HCT116 (cell line): ENCODE results near the gene EGFR. TPM values are rescaled to one million over a fixed set of nuclear protein-coding genes. Genes with fewer than 3 reads are reported as not detected.

Experiments used
- ATAC-seq: fragments of 200-7000 bp; cut with Tn5 transposase; 2 replicates; pipeline ENCODE4 v1.9.1; 2020; ENCODE audit warnings: mild to moderate bottlenecking, moderate library complexity
- BruUV-seq: library from RNA; stranded (reverse); fragments of 400-500 nt; replicated peaks from 2 replicates; lab custom pipeline; 2021; lab: Mats Ljungman, UMichigan
- CTCF ChIA-PET: fragments of 300-600 bp; sonication (Branson Sonifier 250); formaldehyde crosslinking; loops from one replicate; lab custom pipeline; 2021; ENCODE audit warnings: antibody characterized with exemption; lab: Charles Lee
- POLR2A ChIA-PET: fragments of 300-600, 350-600 bp; sonication (Branson Sonifier 250); formaldehyde crosslinking; loops from one replicate; lab custom pipeline; 2021; ENCODE audit warnings: antibody characterized with exemption; lab: Charles Lee
- RAD21 ChIA-PET, 2 experiments: fragments of 300-600 bp; sonication (Branson Sonifier 250); formaldehyde crosslinking; loops; one replicate each; lab custom pipeline; 2023; ENCODE audit warnings: low total read pairs in 2 of 2; ENCODE audit not compliant: uncharacterized antibody in 2 of 2, unreplicated experiment in 2 of 2, low non-redundant PET in 1 of 2; lab: Charles Lee
- DNase-seq: peaks from one replicate; pipeline ENCODE4 v3.0.0-alpha.2; 2010; ENCODE audit warnings: low read depth, low spot score
- H2AFZ ChIP-seq: fragments of 200-600 bp; shearing (Covaris generic), sonication (generic); 2 replicates; pipeline ENCODE4 v1.6.1; 2017; ENCODE audit warnings: low read depth, mixed run types, mixed read lengths, antibody characterized with exemption, low read length; ENCODE audit not compliant: poor library complexity, severe bottlenecking
- H3K27ac ChIP-seq: 2 replicates; pipeline ENCODE4 v1.5.1; 2012; ENCODE audit warnings: low read depth, low read length
- H3K27me3 ChIP-seq: fragments of 200-600 bp; sonication (generic); 2 replicates; pipeline ENCODE4 v1.6.1; 2016; ENCODE audit warnings: mixed run types, low read length, mixed read lengths; ENCODE audit not compliant: insufficient read depth
- H3K36me3 ChIP-seq, 2 experiments: fragments of 200-500 bp in 1 of 2; fragments of 200-600 bp in 1 of 2; sonication (Bioruptor generic) in 1 of 2; sonication (generic) in 1 of 2; 2 replicates each; pipeline versions ENCODE4 v1.5.1 to v1.6.1; 2014 to 2016; ENCODE audit warnings: low read length in 2 of 2, inconsistent platforms in 1 of 2, mixed read lengths in 1 of 2, mixed run types in 1 of 2; ENCODE audit not compliant: insufficient read depth in 2 of 2, control insufficient read depth in 1 of 2
- H3K4me1 ChIP-seq, 2 experiments: fragments of 200-600 bp in 1 of 2; sonication (generic) in 1 of 2; 2 replicates each; pipeline versions ENCODE4 v1.5.1 to v1.6.1; 2012 to 2017; ENCODE audit warnings: low read length in 2 of 2, inconsistent platforms in 1 of 2, mild to moderate bottlenecking in 1 of 2, mixed read lengths in 1 of 2, mixed run types in 1 of 2, moderate library complexity in 1 of 2; ENCODE audit not compliant: insufficient read depth in 2 of 2, control insufficient read depth in 1 of 2
- H3K4me2 ChIP-seq: fragments of 200-600 bp; sonication (generic); 2 replicates; pipeline ENCODE4 v1.6.1; 2017; ENCODE audit warnings: mixed run types, low read length, mixed read lengths
- H3K4me3 ChIP-seq, 2 experiments: fragments of 200-600 bp in 1 of 2; sonication (generic) in 1 of 2; replicated peaks in 1 of 2; 2 replicates each; pipeline ENCODE4 v1.5.1; 2011 to 2016; ENCODE audit warnings: low read length in 2 of 2, control low read depth in 1 of 2, low read depth in 1 of 2, mild to moderate bottlenecking in 1 of 2, mixed read lengths in 1 of 2, mixed run types in 1 of 2
- H3K79me2 ChIP-seq: fragments of 200-600 bp; sonication (generic); 2 replicates; pipeline ENCODE4 v1.6.1; 2017; ENCODE audit warnings: mild to moderate bottlenecking, mixed run types, low read length, moderate library complexity, mixed read lengths; ENCODE audit not compliant: insufficient read depth
- H3K9ac ChIP-seq: fragments of 200-600 bp; sonication (generic); 2 replicates; pipeline ENCODE4 v1.6.1; 2016; ENCODE audit warnings: low read length, mixed read lengths
- H3K9me2 ChIP-seq: fragments of 200-600 bp; sonication (generic), shearing (Covaris generic); 2 replicates; pipeline ENCODE4 v1.6.1; 2017; ENCODE audit warnings: mixed run types, mild to moderate bottlenecking, moderate library complexity; ENCODE audit not compliant: insufficient read depth
- H3K9me3 ChIP-seq, 2 experiments: fragments of 200-500 bp in 1 of 2; fragments of 200-600 bp in 1 of 2; sonication (Bioruptor generic) in 1 of 2; sonication (generic) in 1 of 2; 2 replicates each; pipeline ENCODE4 v1.6.1; 2014 to 2017; ENCODE audit warnings: low read length in 2 of 2, mixed read lengths in 2 of 2, inconsistent platforms in 1 of 2, low read depth in 1 of 2, mild to moderate bottlenecking in 1 of 2, mixed run types in 1 of 2, moderate library complexity in 1 of 2; ENCODE audit not compliant: control insufficient read depth in 1 of 2, insufficient read depth in 1 of 2
- H4K20me1 ChIP-seq: fragments of 200-600 bp; sonication (generic), shearing (Covaris generic); 2 replicates; pipeline ENCODE4 v1.6.1; 2017; ENCODE audit warnings: mixed run types, mild to moderate bottlenecking, moderate library complexity; ENCODE audit not compliant: insufficient read depth
- CBX3 ChIP-seq: IDR thresholded peaks from 2 replicates; pipeline ENCODE4 v1.6.1; 2012; ENCODE audit warnings: low read depth
- CEBPB ChIP-seq: IDR thresholded peaks from 2 replicates; pipeline ENCODE4 v1.6.1; 2012; ENCODE audit warnings: low read depth
- EGR1 ChIP-seq: IDR thresholded peaks from 2 replicates; pipeline ENCODE4 v1.6.1; 2012; ENCODE audit warnings: low read depth
- ELF1 ChIP-seq: IDR thresholded peaks from 2 replicates; pipeline ENCODE4 v1.6.1; 2012; ENCODE audit warnings: low read depth, borderline replicate concordance
- EZH2 ChIP-seq: fragments of 200-600 bp; sonication (generic); IDR thresholded peaks from 2 replicates; pipeline ENCODE4 v1.6.1; 2017; ENCODE audit warnings: antibody characterized with exemption, mixed run types
- EZH2phosphoT487 ChIP-seq: fragments of 200-600 bp; IDR thresholded peaks from 2 replicates; pipeline ENCODE4 v1.6.1; 2018; ENCODE audit warnings: antibody characterized with exemption, borderline replicate concordance
- FOSL1 ChIP-seq: IDR thresholded peaks from 2 replicates; pipeline ENCODE4 v1.6.1; 2012; ENCODE audit warnings: low read depth
- JUND ChIP-seq: IDR thresholded peaks from 2 replicates; pipeline ENCODE4 v1.6.1; 2012
- POLR2AphosphoS5 ChIP-seq: IDR thresholded peaks from 2 replicates; pipeline ENCODE4 v1.6.1; 2011; ENCODE audit warnings: mild to moderate bottlenecking, low read depth, low read length, moderate library complexity
- RAD21 ChIP-seq: IDR thresholded peaks from 2 replicates; pipeline ENCODE4 v1.6.1; 2012; ENCODE audit warnings: low read depth, mild to moderate bottlenecking
- SIN3A ChIP-seq: IDR thresholded peaks from 2 replicates; pipeline ENCODE4 v1.6.1; 2012; ENCODE audit warnings: low read depth
- SRF ChIP-seq: IDR thresholded peaks from 2 replicates; pipeline ENCODE4 v1.6.1; 2012; ENCODE audit warnings: low read depth
- TCF7L2 ChIP-seq: IDR thresholded peaks from 2 replicates; pipeline ENCODE4 v1.7.0; 2011; ENCODE audit warnings: borderline replicate concordance, inconsistent platforms; ENCODE audit not compliant: insufficient read depth, insufficient read length; ENCODE audit errors: extremely low read depth
- YY1 ChIP-seq: IDR thresholded peaks from 2 replicates; pipeline ENCODE4 v1.6.1; 2011; ENCODE audit warnings: low read length, low read depth, moderate library complexity, mild to moderate bottlenecking; ENCODE audit not compliant: insufficient replicate concordance; ENCODE audit errors: extremely low read depth
- ZFX ChIP-seq: fragments of 450-650 bp; IDR thresholded peaks from 2 replicates; pipeline ENCODE4 v1.6.1; 2017
- ZNF274 ChIP-seq: fragments of 200-500 bp; sonication (Bioruptor generic); IDR thresholded peaks from 2 replicates; pipeline ENCODE4 v1.6.1; 2014; ENCODE audit warnings: mild to moderate bottlenecking, low read depth, low read length, inconsistent platforms
- intact Hi-C: fragments of 100-400 bp; cut with micrococcal nuclease; formaldehyde crosslinking; loops from 2 replicates; pipeline ENCODE4 v1.10.0; 2022
- total RNA-seq: library from RNA; stranded (reverse); gene quantifications from one replicate; pipeline ENCODE4 v1.2.1, GENCODE V29; 2021; ENCODE audit not compliant: unreplicated experiment
- TF ChIP-seq, protein P1 (sequence below): IDR thresholded peaks from 2 replicates; pipeline ENCODE4 v1.6.1; 2011; ENCODE audit warnings: mild to moderate bottlenecking, low read length, moderate library complexity; ENCODE audit not compliant: insufficient replicate concordance; ENCODE audit errors: extremely low read depth
- TF ChIP-seq, protein P2 (sequence below): IDR thresholded peaks from 2 replicates; pipeline ENCODE4 v1.6.1; 2012; ENCODE audit warnings: low read depth
- TF ChIP-seq, protein P3 (sequence below): IDR thresholded peaks from 2 replicates; pipeline ENCODE4 v1.6.1; 2012
- TF ChIP-seq, protein P4 (sequence below), 3 experiments: fragments of 200-600 bp in 1 of 3; sonication (generic) in 1 of 3; IDR thresholded peaks in 2 of 3; conservative IDR thresholded peaks in 1 of 3; 2 replicates each; pipeline ENCODE4 v1.5.1; 2012 to 2017; ENCODE audit warnings: low read depth in 2 of 3, low read length in 2 of 3, antibody characterized with exemption in 1 of 3, borderline replicate concordance in 1 of 3, control low read depth in 1 of 3, mild to moderate bottlenecking in 1 of 3, mixed read lengths in 1 of 3, mixed run types in 1 of 3, moderate library complexity in 1 of 3; ENCODE audit not compliant: insufficient read depth in 1 of 3

The EGFR gene
- total RNA-seq, 1 experiment from 2014 or later, result 71.5 TPM

DNA sequence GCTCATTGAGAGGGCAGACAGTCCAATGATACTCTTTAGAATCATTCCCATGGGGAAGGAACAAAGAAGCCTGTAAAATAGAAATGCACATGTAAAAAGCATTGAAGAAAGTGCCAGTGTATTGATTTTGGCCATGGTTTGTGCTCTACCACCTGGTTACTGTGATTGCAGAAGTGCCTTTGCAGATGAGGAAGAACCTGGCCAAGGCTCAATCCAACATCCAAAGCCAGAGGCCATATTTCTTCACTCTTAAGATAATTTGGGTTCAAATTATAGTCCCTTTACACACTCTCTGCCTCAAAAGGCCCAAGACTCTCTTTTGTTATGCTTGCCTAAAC, 122.1 kb downstream of the EGFR start:
- TF ChIP-seq TCF7L2 (no peak), POLR2AphosphoS5 (no peak), ZNF274 (no peak), FOSL1 (no peak), RAD21 (no peak), EGR1 (no peak), JUND (no peak), YY1 (no peak), EZH2 (no peak), ELF1 (no peak), SIN3A (no peak), EZH2phosphoT487 (no peak), SRF (no peak), CEBPB (no peak), CBX3 (no peak), ZFX (no peak)
- TF ChIP-seq, protein P1, sequence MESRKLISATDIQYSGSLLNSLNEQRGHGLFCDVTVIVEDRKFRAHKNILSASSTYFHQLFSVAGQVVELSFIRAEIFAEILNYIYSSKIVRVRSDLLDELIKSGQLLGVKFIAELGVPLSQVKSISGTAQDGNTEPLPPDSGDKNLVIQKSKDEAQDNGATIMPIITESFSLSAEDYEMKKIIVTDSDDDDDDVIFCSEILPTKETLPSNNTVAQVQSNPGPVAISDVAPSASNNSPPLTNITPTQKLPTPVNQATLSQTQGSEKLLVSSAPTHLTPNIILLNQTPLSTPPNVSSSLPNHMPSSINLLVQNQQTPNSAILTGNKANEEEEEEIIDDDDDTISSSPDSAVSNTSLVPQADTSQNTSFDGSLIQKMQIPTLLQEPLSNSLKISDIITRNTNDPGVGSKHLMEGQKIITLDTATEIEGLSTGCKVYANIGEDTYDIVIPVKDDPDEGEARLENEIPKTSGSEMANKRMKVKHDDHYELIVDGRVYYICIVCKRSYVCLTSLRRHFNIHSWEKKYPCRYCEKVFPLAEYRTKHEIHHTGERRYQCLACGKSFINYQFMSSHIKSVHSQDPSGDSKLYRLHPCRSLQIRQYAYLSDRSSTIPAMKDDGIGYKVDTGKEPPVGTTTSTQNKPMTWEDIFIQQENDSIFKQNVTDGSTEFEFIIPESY, result no peak
- TF ChIP-seq, protein P2, sequence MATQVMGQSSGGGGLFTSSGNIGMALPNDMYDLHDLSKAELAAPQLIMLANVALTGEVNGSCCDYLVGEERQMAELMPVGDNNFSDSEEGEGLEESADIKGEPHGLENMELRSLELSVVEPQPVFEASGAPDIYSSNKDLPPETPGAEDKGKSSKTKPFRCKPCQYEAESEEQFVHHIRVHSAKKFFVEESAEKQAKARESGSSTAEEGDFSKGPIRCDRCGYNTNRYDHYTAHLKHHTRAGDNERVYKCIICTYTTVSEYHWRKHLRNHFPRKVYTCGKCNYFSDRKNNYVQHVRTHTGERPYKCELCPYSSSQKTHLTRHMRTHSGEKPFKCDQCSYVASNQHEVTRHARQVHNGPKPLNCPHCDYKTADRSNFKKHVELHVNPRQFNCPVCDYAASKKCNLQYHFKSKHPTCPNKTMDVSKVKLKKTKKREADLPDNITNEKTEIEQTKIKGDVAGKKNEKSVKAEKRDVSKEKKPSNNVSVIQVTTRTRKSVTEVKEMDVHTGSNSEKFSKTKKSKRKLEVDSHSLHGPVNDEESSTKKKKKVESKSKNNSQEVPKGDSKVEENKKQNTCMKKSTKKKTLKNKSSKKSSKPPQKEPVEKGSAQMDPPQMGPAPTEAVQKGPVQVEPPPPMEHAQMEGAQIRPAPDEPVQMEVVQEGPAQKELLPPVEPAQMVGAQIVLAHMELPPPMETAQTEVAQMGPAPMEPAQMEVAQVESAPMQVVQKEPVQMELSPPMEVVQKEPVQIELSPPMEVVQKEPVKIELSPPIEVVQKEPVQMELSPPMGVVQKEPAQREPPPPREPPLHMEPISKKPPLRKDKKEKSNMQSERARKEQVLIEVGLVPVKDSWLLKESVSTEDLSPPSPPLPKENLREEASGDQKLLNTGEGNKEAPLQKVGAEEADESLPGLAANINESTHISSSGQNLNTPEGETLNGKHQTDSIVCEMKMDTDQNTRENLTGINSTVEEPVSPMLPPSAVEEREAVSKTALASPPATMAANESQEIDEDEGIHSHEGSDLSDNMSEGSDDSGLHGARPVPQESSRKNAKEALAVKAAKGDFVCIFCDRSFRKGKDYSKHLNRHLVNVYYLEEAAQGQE, result no peak
- TF ChIP-seq, protein P3, sequence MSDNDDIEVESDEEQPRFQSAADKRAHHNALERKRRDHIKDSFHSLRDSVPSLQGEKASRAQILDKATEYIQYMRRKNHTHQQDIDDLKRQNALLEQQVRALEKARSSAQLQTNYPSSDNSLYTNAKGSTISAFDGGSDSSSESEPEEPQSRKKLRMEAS, result no peak
- TF ChIP-seq, protein P4, sequence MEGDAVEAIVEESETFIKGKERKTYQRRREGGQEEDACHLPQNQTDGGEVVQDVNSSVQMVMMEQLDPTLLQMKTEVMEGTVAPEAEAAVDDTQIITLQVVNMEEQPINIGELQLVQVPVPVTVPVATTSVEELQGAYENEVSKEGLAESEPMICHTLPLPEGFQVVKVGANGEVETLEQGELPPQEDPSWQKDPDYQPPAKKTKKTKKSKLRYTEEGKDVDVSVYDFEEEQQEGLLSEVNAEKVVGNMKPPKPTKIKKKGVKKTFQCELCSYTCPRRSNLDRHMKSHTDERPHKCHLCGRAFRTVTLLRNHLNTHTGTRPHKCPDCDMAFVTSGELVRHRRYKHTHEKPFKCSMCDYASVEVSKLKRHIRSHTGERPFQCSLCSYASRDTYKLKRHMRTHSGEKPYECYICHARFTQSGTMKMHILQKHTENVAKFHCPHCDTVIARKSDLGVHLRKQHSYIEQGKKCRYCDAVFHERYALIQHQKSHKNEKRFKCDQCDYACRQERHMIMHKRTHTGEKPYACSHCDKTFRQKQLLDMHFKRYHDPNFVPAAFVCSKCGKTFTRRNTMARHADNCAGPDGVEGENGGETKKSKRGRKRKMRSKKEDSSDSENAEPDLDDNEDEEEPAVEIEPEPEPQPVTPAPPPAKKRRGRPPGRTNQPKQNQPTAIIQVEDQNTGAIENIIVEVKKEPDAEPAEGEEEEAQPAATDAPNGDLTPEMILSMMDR (IDR thresholded peaks at IDR 0.05 in 2 of 3, conservative IDR thresholded peaks at IDR 0.05 in 1 of 3; ENCODE audit: borderline replicate concordance in 1 of 3, insufficient read depth in 1 of 3, low read depth in 2 of 3, low read length in 2 of 3), result no peak
- Histone ChIP-seq H2AFZ (no peak overlapping the region), H3K79me2 (peaks cover 19% of the 10 kb centered on the region), H3K27me3 (no peaks in the 10 kb centered on the region), H4K20me1 (no peaks in the 10 kb centered on the region), H3K9ac (no peak overlapping the region), H3K36me3 (peaks cover 0 to 13% of the 10 kb centered on the region in 2 experiments; a peak in 1 of 4 replicates), H3K4me1 (0 out of 4 replicates have a peak, but pooled peaks cover 0 to under 1% of the 10 kb centered on the region in 2 experiments), H3K27ac (no peak overlapping the region), H3K4me3 (no peak overlapping the region), H3K9me2 (no peaks in the 10 kb centered on the region), H3K4me2 (no peak overlapping the region), H3K9me3 (no peaks in the 10 kb centered on the region)
- ATAC-seq (no peak), DNase-seq (no peak)
- RAD21 ChIA-PET, result no interaction called here
- intact Hi-C loops, result no loop called here
- CTCF ChIA-PET, result no interaction called here
- POLR2A ChIA-PET, result interaction anchor here (2.3 kb wide), 1 partner anchor 8 kb away, joined by 7 read pairs; no protein-coding TSS in a partner anchor
- no TSS peak for BruUV-seq
